LNCaP clone FGC (cell line): ENCODE data around the gene ALPL.
"Not testable (repeated sequence)": the region's sequence is repeated elsewhere in the genome, so short reads cannot be mapped to it uniquely, and the experiment has no call there.

ENCODE experiments used
- DNase-seq: peaks from one replicate; pipeline ENCODE4 v3.0.0-alpha.2; 2011; ENCODE audit warnings: low read depth
- H3K4me3 ChIP-seq: 2 replicates; pipeline ENCODE4 v1.5.1; 2011; ENCODE audit warnings: mild to moderate bottlenecking, low read depth, low read length, control low read depth
- TF ChIP-seq, protein P1 (sequence below): IDR thresholded peaks from 2 replicates; pipeline ENCODE4 v1.5.1; 2012; ENCODE audit warnings: mild to moderate bottlenecking; ENCODE audit not compliant: control insufficient read depth, insufficient read depth; ENCODE audit errors: extremely low read depth

The ALPL gene

GRCh38 chr1:21559788-21560567 is 50.8 kb downstream of the ALPL start:
- DNase-seq, result no peak
- no peak overlapping the region for H3K4me3 ChIP-seq
- TF ChIP-seq, protein P1, sequence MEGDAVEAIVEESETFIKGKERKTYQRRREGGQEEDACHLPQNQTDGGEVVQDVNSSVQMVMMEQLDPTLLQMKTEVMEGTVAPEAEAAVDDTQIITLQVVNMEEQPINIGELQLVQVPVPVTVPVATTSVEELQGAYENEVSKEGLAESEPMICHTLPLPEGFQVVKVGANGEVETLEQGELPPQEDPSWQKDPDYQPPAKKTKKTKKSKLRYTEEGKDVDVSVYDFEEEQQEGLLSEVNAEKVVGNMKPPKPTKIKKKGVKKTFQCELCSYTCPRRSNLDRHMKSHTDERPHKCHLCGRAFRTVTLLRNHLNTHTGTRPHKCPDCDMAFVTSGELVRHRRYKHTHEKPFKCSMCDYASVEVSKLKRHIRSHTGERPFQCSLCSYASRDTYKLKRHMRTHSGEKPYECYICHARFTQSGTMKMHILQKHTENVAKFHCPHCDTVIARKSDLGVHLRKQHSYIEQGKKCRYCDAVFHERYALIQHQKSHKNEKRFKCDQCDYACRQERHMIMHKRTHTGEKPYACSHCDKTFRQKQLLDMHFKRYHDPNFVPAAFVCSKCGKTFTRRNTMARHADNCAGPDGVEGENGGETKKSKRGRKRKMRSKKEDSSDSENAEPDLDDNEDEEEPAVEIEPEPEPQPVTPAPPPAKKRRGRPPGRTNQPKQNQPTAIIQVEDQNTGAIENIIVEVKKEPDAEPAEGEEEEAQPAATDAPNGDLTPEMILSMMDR, result no peak

DNA sequence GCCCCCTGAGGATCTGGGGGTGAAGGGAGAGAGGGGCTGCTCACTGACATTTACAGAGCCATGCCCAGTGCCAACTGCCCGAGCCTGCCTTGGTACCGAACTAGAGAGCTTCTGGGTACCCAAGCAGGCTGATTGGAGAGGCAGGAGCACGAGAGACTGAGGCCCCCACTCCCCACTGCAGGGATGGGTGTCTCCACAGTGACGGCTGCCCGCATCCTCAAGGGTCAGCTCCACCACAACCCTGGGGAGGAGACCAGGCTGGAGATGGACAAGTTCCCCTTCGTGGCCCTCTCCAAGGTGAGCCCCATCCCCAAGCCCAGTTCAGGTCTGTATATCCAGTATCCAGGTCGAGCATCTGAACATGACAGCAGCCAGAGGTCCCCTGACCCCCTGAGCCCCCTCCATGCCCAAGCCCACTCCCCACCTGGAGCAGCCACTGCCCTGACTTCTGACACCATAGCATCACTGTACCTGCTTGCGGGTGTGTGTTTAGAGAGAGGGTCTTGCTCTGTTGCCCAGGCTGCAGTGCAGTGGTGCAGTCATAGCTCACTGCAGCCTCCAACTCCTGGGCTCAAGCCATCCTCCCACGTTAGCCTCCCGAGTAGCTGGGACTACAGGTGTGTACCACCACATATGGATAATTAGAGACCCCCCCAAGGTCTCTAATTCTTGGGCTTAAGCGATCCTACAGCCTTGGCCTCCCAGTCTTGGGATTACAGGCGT is 51.9 kb downstream of the ALPL start:
- DNase-seq, result no peak
- no peak overlapping the region for H3K4me3 ChIP-seq
- TF ChIP-seq, protein P1, result no peak

- TF ChIP-seq, protein P1, result no peak
- H3K4me3 ChIP-seq, result no peak overlapping the region
- no peak for DNase-seq
Measured at GRCh38 chr1:21562896-21563295, 53.7 kb downstream of the ALPL start.

DNA sequence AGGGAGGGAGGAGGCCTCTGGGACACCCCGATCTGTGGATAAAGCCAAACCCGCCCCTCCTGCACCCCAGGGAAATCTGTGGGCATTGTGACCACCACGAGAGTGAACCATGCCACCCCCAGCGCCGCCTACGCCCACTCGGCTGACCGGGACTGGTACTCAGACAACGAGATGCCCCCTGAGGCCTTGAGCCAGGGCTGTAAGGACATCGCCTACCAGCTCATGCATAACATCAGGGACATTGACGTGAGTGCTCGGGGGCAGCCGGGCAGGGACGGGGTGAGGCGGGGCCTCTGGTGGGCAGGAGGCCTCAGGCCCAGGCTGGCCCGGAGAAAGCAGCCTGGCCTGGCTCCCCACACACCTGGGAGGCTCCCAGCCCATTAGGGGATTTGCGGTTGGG is 54.7 kb downstream of the ALPL start:
- H3K4me3 ChIP-seq, result no peak overlapping the region
- TF ChIP-seq, protein P1, result no peak
- DNase-seq, result no peak

DNA sequence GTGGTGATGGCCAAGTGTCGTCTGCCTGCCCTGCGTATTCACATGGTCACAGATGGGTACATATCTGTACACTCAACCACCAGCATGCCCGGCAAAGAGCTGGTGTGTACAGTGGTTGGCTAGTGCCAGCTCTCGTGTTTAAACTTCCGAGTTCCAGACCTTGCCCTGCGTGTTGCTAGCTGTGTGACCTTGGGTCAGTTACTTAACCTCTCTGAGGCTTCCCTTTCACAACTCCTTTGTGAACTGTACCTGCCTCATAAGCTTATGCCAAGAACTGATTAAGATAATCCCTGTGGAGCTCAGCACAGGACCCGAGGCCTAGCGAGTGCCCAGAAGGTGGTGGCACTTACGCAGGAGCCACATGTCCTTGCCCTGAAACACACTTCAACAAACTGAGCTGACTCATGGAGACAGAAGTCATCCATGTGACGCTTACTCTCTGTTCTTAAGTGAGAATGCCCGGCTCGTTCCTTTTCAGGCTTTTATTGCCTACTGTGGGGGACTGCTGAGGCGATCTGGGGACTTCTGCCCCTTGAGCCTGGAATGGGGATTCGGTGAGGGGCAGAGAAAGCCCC is 55.4 kb downstream of the ALPL start:
- no peak for DNase-seq
- TF ChIP-seq, protein P1, result no peak
- H3K4me3 ChIP-seq, result no peak overlapping the region

DNA sequence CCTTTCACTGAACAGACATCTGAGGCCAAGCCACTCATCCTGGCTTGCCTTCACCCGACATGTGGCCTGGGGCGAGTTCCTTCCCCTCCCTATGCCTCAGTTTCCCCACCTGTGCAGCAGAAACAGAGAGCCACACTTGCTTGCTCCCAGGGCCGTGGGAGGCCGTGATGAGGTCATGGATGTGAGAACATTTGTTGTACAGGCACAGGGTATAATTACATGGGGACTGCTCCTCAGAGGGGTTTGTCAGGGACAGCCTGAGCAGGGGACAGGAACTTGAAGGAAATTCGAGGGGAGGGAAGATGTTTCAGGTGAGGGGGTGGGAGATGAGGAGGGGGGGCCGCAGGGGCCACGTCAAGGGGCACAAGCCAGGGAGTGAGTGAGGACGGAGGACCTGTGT is 56.1 kb downstream of the ALPL start:
- TF ChIP-seq, protein P1, result no peak
- no peak for DNase-seq

DNA sequence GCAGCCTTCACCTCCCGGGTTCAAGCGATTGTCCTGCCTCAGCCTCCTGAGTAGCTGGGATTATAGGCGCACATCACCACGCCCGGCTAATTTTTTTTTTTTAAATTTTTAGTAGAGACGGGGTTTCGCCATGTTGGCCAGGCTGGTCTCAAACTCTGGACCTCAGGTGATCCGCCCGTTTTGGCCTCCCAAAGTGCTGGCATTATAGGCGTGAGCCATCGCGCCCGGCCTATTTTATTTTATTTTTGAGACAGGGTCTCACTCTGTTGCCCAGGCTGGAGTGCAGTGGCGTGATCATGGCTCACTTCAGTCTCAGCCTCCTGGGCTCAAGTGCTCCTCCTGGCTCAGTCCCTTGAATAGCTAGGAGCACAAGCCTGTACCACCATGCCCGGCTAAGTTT is 57.1 kb downstream of the ALPL start:
- H3K4me3 ChIP-seq, DNase-seq: not testable (repeated sequence)

More for the DNA sequence above, 56.1 kb downstream of the ALPL start:
- H3K4me3 ChIP-seq, result no peak overlapping the region
